Measurements from ENCODE around the gene GALNT2. TPM values are rescaled to one million over a fixed set of nuclear protein-coding genes. Genes with fewer than 3 reads are reported as not detected.

The GALNT2 gene
- total RNA-seq, 3 donors from 2014 or later, result 83.9 to 101 (median 89.1) TPM

DNA sequence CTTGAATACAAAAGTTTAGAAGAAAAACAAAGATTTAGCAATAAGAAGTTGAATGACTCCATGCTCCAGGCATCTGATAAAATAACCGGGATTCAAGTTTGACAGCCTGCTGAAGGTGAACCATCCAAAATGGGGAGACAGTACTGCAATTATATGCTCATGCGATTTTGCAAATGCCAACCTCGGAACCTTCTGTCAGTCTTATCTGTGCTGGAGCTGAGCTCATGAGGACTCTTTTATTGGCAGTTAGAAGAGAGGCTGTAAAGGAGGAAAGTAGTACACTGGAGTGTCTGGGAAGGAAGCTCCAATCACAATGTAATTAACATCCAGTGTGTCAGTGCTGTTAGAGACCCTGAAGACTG lies 170.0 kb downstream of the GALNT2 start:
- H3K4me3 Mint-ChIP-seq, result no peak overlapping the region
- ATAC-seq (no peak), DNase-seq (no peak)
- peaks cover 13% of the 10 kb centered on the region for H3K4me1 Mint-ChIP-seq (ENCODE audit: low read depth)
- no peaks in the 10 kb centered on the region for H3K27me3 Mint-ChIP-seq (ENCODE audit: low read depth)
- H3K9me3 Mint-ChIP-seq, result no peaks in the 10 kb centered on the region
- peaks cover 50% of the 10 kb centered on the region for H3K36me3 Mint-ChIP-seq (ENCODE audit: insufficient read depth)

DNA sequence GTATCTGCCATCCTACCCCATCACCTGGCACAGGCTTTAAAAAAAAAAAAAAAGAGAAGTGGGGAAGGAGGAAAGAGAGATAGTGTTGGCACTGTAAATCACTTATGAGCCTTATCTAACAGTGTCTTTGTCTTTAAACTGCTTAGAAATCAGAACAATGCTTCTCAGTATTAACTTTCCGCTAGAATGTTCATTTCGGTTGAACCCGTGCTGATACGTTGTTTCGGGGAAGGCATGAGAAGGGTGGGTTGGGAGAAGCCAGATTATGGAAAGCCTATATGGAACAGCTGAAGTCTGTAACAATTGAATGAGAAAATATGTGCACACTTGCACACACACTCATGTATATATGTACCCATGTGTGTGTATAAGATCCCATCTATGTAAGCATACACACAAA lies 170.8 kb downstream of the GALNT2 start:
- peaks cover 51% of the 10 kb centered on the region for H3K36me3 Mint-ChIP-seq (ENCODE audit: insufficient read depth)

DNA sequence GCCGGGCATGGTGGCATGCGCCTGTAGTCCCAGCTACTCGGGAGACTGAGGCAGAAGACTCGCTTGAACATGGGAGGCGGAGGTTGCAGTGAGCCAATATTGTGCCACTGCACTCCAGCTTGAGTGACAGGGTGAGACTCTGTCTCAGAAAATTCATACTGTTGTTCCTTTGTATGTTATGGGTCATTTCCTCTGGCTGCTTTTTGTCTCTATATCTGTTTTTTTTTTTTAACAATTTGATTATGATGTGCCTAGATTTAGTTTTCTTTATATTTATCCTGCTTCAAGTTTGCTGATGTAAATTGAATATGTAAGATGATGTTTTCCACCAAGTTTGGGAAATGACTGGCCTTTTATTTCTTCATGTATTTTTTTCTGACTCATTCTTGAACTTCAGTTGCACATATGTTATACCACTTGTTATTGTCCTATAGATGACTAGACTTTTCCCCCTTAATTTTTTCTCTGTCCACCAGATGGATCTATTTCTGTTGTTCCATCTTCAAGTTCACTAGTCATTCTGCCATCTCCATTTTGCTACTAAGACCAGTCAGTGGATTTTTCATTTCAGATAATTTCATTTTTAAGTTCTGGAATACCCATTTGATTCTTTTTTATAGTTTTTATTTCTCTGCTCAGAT lies 173.5 kb downstream of the GALNT2 start:
- H3K36me3 Mint-ChIP-seq (ENCODE audit: insufficient read depth), result peaks cover 47% of the 10 kb centered on the region
- no peak overlapping the region for H3K4me3 Mint-ChIP-seq

More for the DNA sequence above, 170.8 kb downstream of the GALNT2 start:
- Mint-ChIP-seq H3K9me3 (no peaks in the 10 kb centered on the region), H3K4me1 (ENCODE audit: low read depth) (peaks cover 13% of the 10 kb centered on the region), H3K4me3 (no peak overlapping the region), H3K27me3 (ENCODE audit: low read depth) (no peaks in the 10 kb centered on the region)
- DNase-seq (no peak), ATAC-seq (no peak)

DNA sequence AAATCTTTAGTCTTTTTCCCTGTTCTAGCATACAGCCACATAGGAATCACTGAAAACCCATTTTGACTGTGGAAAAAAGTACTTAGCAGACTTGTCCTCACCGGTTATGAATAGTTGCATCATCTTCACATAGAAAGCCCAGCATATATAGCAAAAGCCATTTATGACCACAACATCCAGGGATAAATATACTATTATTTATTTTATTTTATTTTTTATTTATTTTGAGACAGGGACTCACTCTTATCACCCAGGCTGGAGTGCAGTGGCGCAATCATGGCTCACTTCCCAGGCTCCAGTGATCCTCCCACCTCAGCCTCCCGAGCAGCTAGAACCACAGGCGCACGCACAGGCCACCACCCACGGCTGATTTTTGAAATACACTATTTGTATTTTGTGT lies 175.3 kb downstream of the GALNT2 start:
- peaks cover 13% of the 10 kb centered on the region for H3K4me1 Mint-ChIP-seq (ENCODE audit: low read depth)
- ATAC-seq, result no peak
- DNase-seq, result no peak
- H3K27me3 Mint-ChIP-seq (ENCODE audit: low read depth), result no peaks in the 10 kb centered on the region
- H3K36me3 Mint-ChIP-seq (ENCODE audit: insufficient read depth), result peaks cover 47% of the 10 kb centered on the region
- H3K9me3 Mint-ChIP-seq, result no peaks in the 10 kb centered on the region
- H3K4me3 Mint-ChIP-seq, result no peak overlapping the region

More for the DNA sequence above, 173.5 kb downstream of the GALNT2 start:
- H3K9me3 Mint-ChIP-seq, result no peaks in the 10 kb centered on the region
- ATAC-seq, result peak; percentile 85
- no peaks in the 10 kb centered on the region for H3K27me3 Mint-ChIP-seq (ENCODE audit: low read depth)
- H3K4me1 Mint-ChIP-seq (ENCODE audit: low read depth), result peaks cover 13% of the 10 kb centered on the region
- no peak for DNase-seq

DNA sequence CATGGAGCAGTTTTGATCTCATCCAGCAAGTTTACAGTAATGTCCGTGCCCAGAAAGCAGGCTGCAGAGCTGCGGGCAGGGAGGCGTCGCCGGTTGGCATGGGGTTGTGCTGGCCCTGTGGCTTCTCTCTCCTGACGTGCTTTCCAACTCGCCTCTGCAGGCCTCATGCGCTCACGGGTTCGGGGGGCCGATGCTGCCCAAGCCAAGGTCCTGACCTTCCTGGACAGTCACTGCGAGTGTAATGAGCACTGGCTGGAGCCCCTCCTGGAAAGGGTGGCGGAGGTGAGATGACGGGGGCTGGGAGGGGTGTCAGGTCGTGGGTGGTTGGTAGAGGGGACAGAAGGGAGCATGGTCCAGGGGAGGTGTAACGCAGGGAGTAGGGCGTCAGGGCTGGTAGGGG lies 176.1 kb downstream of the GALNT2 start:
- Mint-ChIP-seq H3K9me3 (no peaks in the 10 kb centered on the region), H3K4me1 (ENCODE audit: low read depth) (peaks cover 13% of the 10 kb centered on the region), H3K4me3 (no peak overlapping the region), H3K27me3 (ENCODE audit: low read depth) (no peaks in the 10 kb centered on the region), H3K36me3 (ENCODE audit: insufficient read depth) (peaks cover 45% of the 10 kb centered on the region)
- ATAC-seq (no peak), DNase-seq (no peak)

DNA sequence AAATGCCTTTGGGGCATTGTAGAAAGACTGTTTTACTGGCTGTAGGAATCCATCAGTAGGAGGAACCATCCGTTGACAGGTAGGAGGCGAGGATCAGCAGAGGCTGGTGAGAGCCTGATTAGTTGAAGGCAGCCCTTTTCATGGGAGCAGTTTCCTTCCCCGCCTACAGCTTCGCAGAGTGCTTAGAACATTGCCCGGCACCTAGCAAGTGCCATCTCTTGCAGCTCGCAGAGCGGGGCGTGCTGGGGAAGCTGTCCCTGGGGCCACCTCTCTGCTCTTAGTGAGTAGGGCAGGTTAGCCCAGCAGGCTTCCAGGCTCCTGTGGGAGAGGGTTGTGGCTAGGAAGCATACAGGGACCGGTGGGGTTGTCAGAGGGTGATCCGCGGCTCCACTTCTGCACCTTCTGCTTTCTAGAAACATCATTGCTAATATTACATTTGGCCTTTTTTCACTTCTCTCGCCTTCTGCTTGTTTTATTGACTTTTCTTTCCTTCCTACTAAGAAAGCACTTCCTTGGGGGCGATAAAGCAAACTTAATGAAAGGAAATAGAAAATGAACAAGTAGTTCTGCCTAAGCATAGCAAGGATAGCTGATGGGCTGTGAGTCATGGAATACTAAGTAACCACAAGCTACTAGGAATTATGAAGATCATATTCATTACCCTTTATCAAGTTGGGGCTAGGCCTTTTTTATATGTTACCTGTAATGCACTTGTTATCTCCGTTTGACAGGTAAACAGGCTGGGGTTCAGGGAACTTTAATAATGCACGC lies 176.7 kb downstream of the GALNT2 start:
- no peaks in the 10 kb centered on the region for H3K27me3 Mint-ChIP-seq (ENCODE audit: low read depth)
- ATAC-seq (no peak), DNase-seq (no peak)
- no peaks in the 10 kb centered on the region for H3K9me3 Mint-ChIP-seq
- H3K4me3 Mint-ChIP-seq, result no peak overlapping the region
- peaks cover 13% of the 10 kb centered on the region for H3K4me1 Mint-ChIP-seq (ENCODE audit: low read depth)
- H3K36me3 Mint-ChIP-seq (ENCODE audit: insufficient read depth), result peaks cover 48% of the 10 kb centered on the region

DNA sequence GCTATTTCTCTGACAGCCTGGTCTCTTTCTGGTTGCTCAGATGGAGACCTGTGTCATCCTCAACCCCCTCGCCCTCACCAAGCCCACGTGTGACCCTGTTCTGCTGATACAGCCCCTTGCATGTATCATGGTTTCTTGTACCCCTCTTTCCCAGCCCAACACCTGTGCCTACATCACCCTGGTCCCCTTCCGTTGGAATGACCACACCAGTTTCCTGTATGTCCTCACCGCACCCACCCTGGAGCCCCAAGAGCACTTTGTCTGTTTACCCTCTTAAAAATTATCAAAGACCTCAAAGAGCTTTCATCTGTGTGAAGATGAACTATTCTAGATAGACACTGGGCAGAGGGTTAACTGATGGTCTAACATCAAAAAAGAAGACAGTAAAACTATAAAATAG lies 179.5 kb downstream of the GALNT2 start:
- Mint-ChIP-seq H3K36me3 (ENCODE audit: insufficient read depth) (peaks cover 48% of the 10 kb centered on the region), H3K27me3 (ENCODE audit: low read depth) (no peaks in the 10 kb centered on the region), H3K4me1 (ENCODE audit: low read depth) (peaks cover 9% of the 10 kb centered on the region), H3K4me3 (no peak overlapping the region), H3K9me3 (no peaks in the 10 kb centered on the region)
- ATAC-seq (no peak), DNase-seq (no peak)

DNA sequence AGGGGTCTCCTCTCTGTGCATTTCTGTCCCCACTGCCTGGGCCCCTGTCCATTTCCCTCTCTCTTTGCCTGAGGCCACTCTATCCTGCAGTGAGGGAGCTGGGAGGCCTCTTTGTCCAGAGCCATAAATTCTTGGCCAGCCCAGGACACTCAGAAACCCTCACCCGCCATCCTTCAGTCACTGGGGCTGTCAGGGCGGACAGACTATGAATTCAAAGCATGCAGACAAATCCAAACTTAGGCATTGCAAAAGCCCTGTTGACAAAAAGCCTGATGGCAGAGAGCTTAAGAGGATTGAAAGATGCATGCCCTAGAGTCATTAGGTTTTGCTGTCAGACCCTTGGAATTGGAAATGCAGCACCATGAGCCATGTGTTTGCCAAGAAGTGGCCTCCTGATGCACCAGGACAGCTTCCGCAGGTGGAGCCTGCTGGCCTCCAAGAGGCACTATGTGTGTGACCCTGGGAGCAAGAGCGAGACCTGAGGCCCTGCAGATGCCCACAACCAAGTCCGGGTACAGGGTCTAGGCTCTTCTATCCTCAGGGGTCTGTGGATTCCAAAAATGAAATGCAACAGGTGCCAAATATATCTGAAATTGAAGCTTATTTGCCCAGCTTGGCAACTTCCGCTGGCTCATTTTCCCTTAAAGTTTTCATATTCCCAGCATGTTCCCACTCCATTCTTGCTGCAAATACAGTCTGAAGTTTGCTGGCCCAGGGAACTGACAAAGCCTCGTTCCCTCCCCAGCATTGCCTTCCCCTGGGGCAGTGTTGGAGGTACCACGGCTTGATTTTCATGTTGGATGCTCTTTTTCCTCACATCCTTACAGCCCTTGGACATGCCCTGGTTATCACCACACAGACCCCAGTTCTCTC lies 181.2 kb downstream of the GALNT2 start:
- Mint-ChIP-seq H3K9me3 (no peaks in the 10 kb centered on the region), H3K27me3 (ENCODE audit: low read depth) (no peaks in the 10 kb centered on the region), H3K36me3 (ENCODE audit: insufficient read depth) (peaks cover 51% of the 10 kb centered on the region), H3K4me3 (no peak overlapping the region), H3K4me1 (ENCODE audit: low read depth) (peaks cover 12% of the 10 kb centered on the region)
- ATAC-seq (no peak), DNase-seq (no peak)

DNA sequence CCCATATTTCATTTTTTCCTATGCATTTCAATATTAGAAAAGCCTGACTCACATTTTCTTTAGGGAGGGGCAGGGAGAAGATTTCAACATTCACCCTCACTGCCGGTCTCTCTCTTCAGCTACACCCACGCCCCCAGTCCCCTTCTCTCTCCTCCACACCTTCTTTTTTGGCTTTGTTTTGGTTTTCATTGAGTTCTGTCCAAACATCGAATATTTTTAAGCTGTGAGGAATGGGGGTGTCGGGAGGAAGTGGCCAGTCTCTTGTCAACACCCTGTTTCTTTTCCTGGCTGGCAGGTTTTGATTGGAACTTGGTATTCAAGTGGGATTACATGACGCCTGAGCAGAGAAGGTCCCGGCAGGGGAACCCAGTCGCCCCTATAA lies 181.8 kb downstream of the GALNT2 start:
- H3K36me3 Mint-ChIP-seq (ENCODE audit: insufficient read depth), result peaks cover 54% of the 10 kb centered on the region
- peaks cover 12% of the 10 kb centered on the region for H3K4me1 Mint-ChIP-seq (ENCODE audit: low read depth)
- ATAC-seq, result no peak
- no peaks in the 10 kb centered on the region for H3K27me3 Mint-ChIP-seq (ENCODE audit: low read depth)
- no peak overlapping the region for H3K4me3 Mint-ChIP-seq
- H3K9me3 Mint-ChIP-seq, result no peaks in the 10 kb centered on the region
- no peak for DNase-seq

DNA sequence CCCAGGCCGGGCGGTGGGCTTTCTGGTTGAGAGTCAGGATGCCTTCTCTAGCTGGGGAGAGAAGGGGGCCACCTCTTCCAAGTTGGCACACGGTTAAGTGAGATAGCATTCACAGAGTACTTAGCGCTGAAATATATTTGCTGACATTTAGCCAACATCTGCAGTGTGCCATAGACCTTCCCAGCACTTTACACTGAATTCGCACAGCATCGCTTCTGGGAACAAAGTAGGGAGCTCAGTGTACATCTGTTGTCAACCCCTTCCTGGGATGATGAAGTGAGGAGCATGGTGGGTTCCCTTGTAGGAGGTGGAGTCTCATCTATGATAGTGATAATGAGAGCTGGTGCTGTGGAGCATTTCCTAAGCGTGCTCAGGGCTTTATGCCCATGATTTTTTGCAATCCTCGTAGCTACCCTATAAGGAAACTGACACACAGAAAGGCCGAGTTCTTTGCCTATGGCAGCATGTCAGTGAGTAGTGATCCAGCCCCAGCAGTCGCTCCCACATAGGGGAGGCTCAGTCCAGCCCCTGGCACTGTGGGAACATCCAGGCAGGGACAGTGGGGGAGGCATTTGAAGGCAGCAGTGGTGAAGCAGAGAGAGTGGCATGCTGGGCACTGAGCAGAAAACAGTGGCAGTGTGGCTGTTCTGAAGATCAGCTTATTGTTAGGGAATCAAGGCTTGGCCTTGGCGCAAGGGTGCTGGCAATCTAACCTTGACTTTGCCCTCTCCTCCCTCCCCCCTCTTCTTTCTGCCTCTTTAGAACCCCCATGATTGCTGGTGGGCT lies 182.8 kb downstream of the GALNT2 start:
- no peak for ATAC-seq
- Mint-ChIP-seq H3K4me1 (ENCODE audit: low read depth) (peaks cover 12% of the 10 kb centered on the region), H3K36me3 (ENCODE audit: insufficient read depth) (peaks cover 56% of the 10 kb centered on the region), H3K4me3 (no peak overlapping the region), H3K27me3 (ENCODE audit: low read depth) (no peaks in the 10 kb centered on the region), H3K9me3 (no peaks in the 10 kb centered on the region)
- DNase-seq, result no peak

DNA sequence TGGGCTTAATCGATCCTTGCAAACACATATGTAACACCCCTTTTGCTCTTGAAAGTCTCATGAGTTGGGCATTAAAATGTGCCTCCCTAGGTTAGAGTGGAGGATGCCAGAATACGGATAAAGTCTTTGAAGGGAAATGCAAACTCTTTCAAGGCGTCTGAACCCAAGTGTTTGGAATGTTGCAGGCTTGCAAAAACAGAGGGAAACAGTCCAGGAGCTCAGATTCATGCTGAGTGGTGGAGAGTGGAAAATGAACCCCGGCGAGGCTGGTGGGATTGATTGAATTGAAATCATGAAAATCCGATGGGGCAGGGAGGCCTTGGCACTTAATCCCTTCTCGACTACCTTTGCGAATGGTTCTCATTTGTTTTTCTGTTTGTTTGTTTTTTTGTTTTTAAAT lies 183.6 kb downstream of the GALNT2 start:
- peaks cover 12% of the 10 kb centered on the region for H3K4me1 Mint-ChIP-seq (ENCODE audit: low read depth)
- H3K4me3 Mint-ChIP-seq, result no peak overlapping the region
- DNase-seq (no peak), ATAC-seq (no peak)
- no peaks in the 10 kb centered on the region for H3K9me3 Mint-ChIP-seq
- peaks cover 62% of the 10 kb centered on the region for H3K36me3 Mint-ChIP-seq (ENCODE audit: insufficient read depth)
- no peaks in the 10 kb centered on the region for H3K27me3 Mint-ChIP-seq (ENCODE audit: low read depth)

DNA sequence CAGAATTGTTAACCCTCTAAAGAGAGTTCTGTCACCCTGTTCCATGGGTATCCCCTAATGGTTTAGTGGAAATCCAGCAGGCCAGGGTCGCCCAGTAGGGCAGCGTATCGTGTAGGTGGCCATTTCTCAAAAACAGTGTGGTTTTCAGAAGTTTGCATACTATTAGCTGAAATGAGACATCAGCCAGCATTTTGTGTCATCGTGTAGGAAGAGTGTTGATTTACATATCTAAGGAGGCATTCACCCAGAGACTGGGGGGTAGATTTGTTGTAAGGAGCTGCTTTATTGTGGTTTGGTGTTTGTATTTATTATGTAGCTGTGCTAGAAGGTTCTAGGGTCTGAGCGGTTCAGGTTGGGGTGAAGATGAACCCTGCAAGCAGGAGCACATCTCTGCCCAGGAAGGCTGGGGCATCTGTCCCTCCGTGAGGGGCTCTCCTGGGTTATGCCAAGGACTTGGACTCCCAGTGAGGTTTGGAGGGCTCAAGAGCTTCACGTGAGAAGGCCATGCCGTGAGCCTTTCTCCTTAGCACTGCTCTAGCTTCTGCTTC lies 184.7 kb downstream of the GALNT2 start:
- DNase-seq (no peak), ATAC-seq (peak; percentile 71 to 81)
- Mint-ChIP-seq H3K4me3 (no peak overlapping the region), H3K27me3 (ENCODE audit: low read depth) (no peaks in the 10 kb centered on the region), H3K9me3 (no peaks in the 10 kb centered on the region), H3K36me3 (ENCODE audit: insufficient read depth) (peaks cover 58% of the 10 kb centered on the region), H3K4me1 (ENCODE audit: low read depth) (peaks cover 12% of the 10 kb centered on the region)

DNA sequence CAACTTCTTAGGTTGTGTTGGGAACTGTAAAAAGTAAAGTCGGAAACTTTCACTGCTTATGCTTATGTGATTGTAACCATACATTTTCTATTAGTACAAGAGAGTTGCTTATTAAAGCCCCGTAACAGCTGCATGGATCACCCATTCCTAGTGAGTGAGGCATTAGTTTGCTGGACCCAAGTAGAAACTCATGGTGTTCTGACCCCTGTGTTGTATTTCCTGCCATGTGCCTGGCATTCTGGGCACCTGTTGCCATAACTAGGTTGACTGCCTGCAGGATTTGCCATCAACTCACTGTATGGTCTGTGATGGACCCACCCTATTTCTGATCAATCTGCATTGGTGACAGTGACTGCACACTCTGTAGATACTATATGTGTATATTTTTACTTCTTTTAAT lies 186.1 kb downstream of the GALNT2 start:
- H3K4me1 Mint-ChIP-seq (ENCODE audit: low read depth), result peaks cover 12% of the 10 kb centered on the region
- H3K36me3 Mint-ChIP-seq (ENCODE audit: insufficient read depth), result peaks cover 60% of the 10 kb centered on the region
- no peaks in the 10 kb centered on the region for H3K27me3 Mint-ChIP-seq (ENCODE audit: low read depth)
- ATAC-seq (no peak), DNase-seq (no peak)
- H3K9me3 Mint-ChIP-seq, result no peaks in the 10 kb centered on the region
- H3K4me3 Mint-ChIP-seq, result no peak overlapping the region

DNA sequence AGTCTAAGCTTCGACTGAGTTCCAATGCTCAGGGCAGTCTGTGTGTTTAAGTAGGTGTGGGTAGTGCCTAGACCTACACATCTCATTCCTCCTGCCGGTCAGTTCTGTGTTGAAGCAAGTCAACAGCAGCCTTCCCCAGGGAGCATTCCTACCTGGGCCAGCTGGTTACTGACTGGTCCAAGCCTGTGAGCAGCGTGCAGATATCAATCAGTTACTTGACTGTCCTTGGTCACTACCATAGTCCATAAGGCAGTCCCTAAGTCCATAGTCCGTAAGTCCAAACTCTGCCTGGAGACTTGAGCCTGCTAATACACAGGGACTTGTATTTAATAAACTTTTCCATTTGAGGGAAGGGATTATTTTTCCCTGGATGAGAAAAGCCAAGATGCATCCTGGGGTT lies 187.2 kb downstream of the GALNT2 start:
- DNase-seq (no peak), ATAC-seq (no peak)
- Mint-ChIP-seq H3K4me3 (no peak overlapping the region), H3K27me3 (ENCODE audit: low read depth) (no peaks in the 10 kb centered on the region), H3K4me1 (ENCODE audit: low read depth) (peaks cover 12% of the 10 kb centered on the region), H3K36me3 (ENCODE audit: insufficient read depth) (peaks cover 58% of the 10 kb centered on the region), H3K9me3 (no peaks in the 10 kb centered on the region)

Data from activated T-cell treated with anti-CD3 and anti-CD28 coated beads, Interleukin-2, amount 50 U/mL, for 4 hours (primary cell).